Camera-type eye (tissue), 1 donor: Measurements from ENCODE around the gene DENND5B. TPM values are rescaled to one million over a fixed set of nuclear protein-coding genes. Genes with fewer than 3 reads are reported as not detected.

ENCODE experiments used
- total RNA-seq: library from RNA; depleted of rRNA; stranded (reverse); fragments of >200 nt; gene quantifications from one replicate; pipeline ENCODE4 v1.2.3, GENCODE V29; 2014

Gene DENND5B
- total RNA-seq, result 61.6 TPM

DNA sequence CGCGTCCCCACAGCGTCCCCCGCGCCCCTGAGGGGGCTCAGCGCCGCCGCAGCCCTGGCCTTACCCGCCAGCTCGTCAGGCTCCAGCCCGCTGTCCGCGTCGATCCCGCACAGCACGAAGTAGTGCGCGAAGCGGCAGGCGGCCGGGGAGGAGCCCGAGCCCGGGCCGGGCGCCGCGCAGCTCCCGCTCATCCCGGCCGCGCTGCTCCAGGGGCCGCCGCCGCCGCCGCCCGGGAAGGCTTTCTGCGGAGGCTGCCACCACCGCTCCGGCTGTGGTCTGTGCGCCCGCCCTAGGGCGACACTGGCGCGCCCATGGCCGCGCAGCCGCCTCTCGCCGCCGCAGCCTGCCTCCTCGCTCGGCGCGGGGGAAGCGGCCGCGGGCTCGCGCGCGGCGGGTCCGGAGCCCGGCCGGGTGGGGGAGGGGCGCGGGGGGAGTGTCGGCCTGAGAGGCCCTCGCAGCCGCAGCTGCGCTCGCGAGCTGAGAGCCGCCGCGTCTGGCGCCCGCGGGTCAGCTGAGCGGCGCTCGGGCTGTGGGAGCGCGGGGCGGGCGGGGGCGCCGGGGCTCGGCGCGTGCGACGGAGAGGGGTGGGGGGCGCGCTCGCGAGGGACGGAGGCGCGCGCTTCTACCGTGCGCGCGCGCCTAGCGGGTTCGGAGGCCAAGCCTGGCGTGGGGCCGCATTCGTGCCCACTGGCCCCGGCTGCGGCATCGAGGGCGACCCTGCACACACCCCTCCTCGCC, at the start of gene DENND5B:
Gene DENND5B (minus strand): TSS at position 495 of the 738 bp plus-strand sequence. CDS start 304 bp downstream, at position 191.

Other genes starting within 250 kb of the DENND5B start
- gene ETFBKMT, start 68.6 kb upstream of the DENND5B start, total RNA-seq, result 6.3 TPM
- 42.8 TPM for gene AMN1, start 137.9 kb upstream of the DENND5B start, total RNA-seq